ENCODE results near the gene DOCK4.

- TF ChIP-seq CTCF (IDR thresholded peaks at IDR 0.05), result no peak
- no peak for TF ChIP-seq POLR2A (IDR thresholded peaks at IDR 0.05)
- TF ChIP-seq POLR2AphosphoS5 (IDR thresholded peaks at IDR 0.05), result no peak
These were observed 22.4 kb upstream of the DOCK4 start for GRCh38 chr7:112228632-112229031.
